HG02623 (cell line): ENCODE data around the gene PHPT1.
"Not testable (repeated sequence)": the region's sequence is repeated elsewhere in the genome, so short reads cannot be mapped to it uniquely, and the experiment has no call there.

ENCODE experiments used
- ATAC-seq: cut with Tn5 transposase; IDR thresholded peaks from one replicate; pipeline ENCODE4 v1.9.1; 2021; ENCODE audit warnings: moderate library complexity; ENCODE audit not compliant: unreplicated experiment

Gene PHPT1

GRCh38 chr9:136849038-136849959 is at the start of gene PHPT1:
Gene PHPT1, plus strand, starts transcription at chr9:136849409. Its CDS starts 22 bp downstream, at chr9:136849431.
- peak; percentile 75 for ATAC-seq

GRCh38 chr9:136799854-136800657 is 49.2 kb upstream of the PHPT1 start:
- ATAC-seq, result no peak

DNA sequence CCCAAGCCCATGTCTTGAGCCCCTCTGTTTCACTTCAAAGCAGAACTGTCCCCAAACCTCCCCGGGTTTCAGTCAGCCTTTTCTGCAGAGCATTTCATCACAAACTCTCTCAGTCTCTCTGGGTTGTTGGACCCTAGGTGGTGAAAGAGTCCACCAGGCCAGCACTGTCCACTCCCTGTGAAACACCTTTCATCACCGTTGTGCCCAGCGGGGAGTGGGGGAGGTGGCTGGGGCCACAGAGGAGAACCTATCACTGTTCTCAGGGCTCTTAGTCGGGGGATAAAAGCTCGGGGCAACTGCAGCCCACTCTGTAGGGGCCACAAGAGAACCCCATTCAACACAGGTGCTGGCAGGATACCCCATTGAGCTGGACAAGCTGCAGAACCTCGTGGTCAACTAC is 46.9 kb upstream of the PHPT1 start:
- ATAC-seq, result no peak

DNA sequence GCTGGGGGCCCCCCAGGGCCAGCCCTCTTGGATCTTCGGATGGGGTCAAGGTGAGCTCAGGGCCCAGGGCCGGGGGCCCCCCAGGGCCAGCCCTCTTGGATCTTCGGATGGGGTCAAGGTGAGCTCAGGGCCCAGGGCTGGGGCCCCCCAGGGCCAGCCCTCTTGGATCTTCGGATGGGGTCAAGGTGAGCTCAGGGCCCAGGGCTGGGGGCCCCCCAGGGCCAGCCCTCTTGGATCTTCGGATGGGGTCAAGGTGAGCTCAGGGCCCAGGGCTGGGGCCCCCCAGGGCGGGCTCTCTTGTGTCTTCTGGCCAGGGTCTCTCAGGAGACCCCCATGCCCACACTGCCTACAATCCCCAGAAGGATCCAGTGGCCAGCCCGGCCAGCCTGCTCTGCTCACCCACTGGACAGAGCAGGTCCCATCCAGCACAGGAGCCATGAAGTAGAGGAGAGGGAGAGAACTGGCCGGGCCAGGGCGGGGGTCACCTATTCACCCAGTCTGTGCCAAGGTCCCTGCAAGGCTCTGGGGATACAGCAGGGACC is 46.1 kb upstream of the PHPT1 start:
- ATAC-seq, result not testable (repeated sequence)

- no peak for ATAC-seq
Measured at GRCh38 chr9:136803551-136804508, 45.4 kb upstream of the PHPT1 start.

GRCh38 chr9:136804509-136805206 is 44.6 kb upstream of the PHPT1 start:
- ATAC-seq, result no peak

DNA sequence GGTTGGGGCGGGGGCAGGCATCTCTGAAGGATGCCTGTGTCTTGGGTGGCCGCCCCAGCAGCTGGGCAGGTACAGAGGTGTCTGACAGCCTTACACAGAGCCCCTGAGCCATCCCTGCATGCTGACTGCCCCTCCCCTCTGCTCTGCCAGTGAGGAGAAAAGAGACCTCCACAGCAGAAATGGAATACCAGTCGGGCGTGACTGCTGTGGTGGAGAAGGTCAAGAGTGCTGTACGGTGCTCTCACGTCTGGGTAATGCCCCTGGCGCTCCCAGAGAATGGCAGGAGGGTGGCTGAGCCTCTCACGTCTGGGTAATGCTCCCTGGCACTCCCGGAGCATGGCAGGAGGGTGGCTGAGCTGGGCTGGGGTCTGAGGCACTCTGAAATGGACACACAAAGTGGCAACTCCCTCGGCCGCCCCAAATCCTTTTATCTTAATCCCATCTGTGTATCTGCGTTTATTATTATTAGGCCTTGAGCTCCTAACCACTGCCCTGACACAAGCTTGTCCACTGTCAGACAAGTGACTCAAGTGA is 43.9 kb upstream of the PHPT1 start:
- no peak for ATAC-seq

DNA sequence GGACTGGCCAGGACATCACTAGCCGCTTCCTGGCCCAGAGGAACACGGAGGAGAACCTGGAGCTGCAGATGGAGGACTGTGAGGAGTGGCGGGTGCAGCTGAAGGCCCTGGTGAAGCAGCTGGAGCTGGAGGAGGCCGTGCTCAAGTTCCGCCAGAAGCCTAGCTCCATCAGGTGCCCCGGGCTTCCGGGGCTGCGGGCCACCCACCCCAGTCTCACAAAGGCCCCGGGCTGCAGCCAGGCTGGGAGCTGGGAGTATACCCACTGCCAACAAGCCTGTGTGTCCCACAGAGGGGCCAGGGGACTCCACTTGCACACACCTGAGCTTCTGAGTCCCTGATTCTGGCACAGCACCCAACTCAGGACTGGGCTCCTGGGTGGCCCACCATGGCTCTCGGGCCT is 43.1 kb upstream of the PHPT1 start:
- no peak for ATAC-seq

DNA sequence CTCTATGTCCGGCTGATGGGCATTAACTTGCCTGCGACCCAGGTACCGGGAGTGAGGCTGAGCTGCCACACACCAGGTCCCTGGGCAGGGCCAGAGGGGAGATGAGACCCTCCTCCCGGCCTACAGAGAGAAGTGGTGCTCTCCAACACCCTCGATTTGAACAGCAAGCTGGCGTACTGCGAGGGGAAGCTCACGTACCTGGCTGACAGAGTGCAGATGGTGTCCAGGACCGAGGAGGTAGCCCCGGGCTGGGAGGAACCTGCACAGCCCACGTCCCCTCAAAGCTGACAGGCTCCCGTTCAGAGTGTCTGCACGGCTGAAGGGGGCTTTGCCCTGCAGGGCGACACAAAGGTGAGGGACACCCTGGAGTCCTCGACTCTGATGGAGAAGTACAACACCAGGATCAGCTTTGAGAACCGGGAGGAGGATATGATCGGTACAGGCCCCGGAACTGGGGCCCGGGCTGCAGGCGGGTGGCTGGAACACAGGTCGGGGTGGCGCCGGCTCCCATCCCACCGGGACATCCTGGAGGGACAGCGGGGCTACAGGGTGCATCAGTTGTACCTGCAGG is 42.5 kb upstream of the PHPT1 start:
- no peak for ATAC-seq

DNA sequence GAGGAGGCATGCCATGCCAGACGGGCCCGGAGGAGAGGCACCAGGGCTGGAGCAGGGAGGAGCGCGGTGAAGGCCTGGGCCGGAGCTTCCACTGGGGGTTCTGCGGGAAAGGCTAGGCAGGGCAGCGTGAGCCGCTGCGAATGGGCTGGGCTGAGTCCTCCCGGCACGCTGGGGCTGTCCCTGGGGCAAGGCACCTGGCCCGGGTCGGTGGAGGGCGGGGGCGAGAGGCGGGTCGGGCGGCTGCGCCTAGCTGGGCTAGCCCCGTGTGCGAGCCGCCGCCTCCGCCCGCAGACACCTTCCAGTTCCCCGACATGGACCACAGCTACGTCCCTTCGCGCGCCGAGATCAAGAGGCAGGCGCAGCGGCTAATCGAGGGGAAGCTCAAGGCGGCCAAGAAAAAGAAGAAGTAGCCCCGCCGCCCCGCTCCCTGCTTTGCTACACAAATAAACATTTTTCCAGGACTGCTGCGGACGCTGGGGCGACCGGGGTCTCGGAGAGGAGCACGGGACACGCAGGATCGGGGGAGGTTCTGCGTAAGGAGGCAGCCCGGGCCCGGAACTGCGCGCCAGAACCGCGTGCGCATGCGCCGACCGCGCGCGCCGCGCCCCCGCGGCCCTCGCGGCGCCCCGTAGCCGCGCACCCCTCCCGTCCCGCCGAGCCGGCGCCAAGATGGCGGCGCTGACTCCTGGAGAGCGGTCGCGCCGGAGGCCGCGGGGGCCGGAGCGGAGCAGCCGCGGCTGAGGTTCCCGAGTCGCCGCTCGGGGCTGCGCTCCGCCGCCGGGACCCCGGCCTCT is 41.7 kb upstream of the PHPT1 start, which contains the start of gene RABL6:
TSS of gene RABL6 (plus strand) at position 668 of the 794 bp plus-strand sequence. CDS start 249 bp downstream, outside the sequence.
- peak; percentile 70 for ATAC-seq

GRCh38 chr9:136808075-136808805 is 41.0 kb upstream of the PHPT1 start:
- ATAC-seq, result peak; percentile 23

GRCh38 chr9:136808806-136809158 is 40.4 kb upstream of the PHPT1 start:
- no peak for ATAC-seq

GRCh38 chr9:136814725-136815421 is 34.3 kb upstream of the PHPT1 start:
- ATAC-seq, result no peak

DNA sequence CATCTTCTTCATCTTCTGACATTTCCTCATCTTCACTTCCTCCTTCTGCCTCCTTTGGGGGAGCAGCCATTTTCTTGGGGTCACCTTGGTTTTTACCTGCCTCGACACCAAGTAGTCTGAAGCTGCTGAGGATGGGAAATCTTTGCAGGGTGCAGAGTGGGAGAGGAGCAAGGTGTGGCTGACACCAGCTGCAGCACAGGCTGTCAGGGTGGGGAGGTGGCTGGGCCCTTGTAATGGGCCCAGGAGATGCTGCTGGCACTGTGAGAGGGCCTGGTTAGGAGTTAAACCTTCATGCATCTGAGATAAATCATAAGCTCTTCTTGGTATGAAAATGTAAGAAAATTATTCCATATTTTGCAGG is 33.8 kb upstream of the PHPT1 start:
- no peak for ATAC-seq

GRCh38 chr9:136820971-136821825 is 28.0 kb upstream of the PHPT1 start:
- no peak for ATAC-seq

DNA sequence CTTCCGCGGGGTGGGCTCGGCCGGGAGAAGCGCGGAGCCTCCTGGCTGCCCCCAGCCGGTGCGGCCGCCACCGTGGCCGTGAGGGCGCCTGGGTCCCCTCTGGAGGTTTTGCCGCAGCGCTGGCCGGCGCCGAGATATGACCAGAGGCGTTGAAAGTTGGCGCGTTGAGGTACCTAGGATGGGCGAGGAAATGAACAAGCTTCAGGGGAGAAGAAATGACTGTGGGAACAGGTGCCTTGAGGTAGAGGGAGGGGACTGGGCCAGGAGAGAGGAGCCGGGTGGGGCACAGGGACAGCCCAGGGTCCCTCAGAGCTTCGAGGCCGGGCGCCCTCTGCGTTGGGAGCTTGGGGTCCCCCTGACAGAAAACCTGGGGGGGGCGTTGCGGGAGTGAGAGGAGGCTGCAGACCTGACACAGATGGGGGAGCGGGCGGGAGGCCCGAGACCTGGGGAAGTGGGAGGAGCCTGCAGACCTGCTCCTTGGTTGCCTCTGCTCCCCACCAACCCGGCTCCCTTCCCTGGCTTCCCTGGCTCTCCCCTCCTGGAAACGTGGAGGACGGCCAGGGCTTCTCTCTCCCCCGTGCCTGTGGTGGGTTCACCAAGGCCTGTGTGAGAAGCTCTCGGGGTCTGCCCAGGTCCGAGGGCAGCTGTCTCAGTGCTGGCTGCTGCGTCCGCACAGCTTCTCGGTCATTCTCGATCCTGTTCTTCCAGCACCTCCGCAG is 27.2 kb upstream of the PHPT1 start:
- ATAC-seq, result no peak
